WERI-Rb-1 (cell line): Measurements from ENCODE around the gene DGAT2.

Experiments
- DNase-seq: peaks from one replicate; pipeline ENCODE4 v3.0.0-alpha.2; 2020
- H3K27ac ChIP-seq: fragments of 250-450 bp; sonication (Bioruptor Pico); 2 replicates; pipeline ENCODE4 v1.5.1; 2020; ENCODE audit warnings: mild to moderate bottlenecking, moderate library complexity
- H3K27me3 ChIP-seq: fragments of 250-450 bp; sonication (Bioruptor Pico); 2 replicates; pipeline ENCODE4 v1.5.1; 2021; ENCODE audit warnings: mild to moderate bottlenecking, low read depth, moderate library complexity; ENCODE audit not compliant: insufficient read depth, severe bottlenecking
- H3K36me3 ChIP-seq: fragments of 250-450 bp; sonication (Bioruptor Pico); 2 replicates; pipeline ENCODE4 v1.5.1; 2020; ENCODE audit warnings: mild to moderate bottlenecking, moderate library complexity
- H3K4me3 ChIP-seq: 2 replicates; pipeline ENCODE4 v1.5.1; 2011; ENCODE audit warnings: low read depth, mild to moderate bottlenecking, control low read depth, low read length
- H3K9me3 ChIP-seq: fragments of 250-450 bp; sonication (Bioruptor Pico); 2 replicates; pipeline ENCODE4 v1.5.1; 2021; ENCODE audit warnings: mild to moderate bottlenecking, moderate library complexity; ENCODE audit not compliant: severe bottlenecking
- CTCF ChIP-seq: IDR thresholded peaks from 2 replicates; pipeline ENCODE4 v1.5.1; 2011; ENCODE audit warnings: low read depth, mild to moderate bottlenecking, control low read depth, inconsistent platforms, low read length

The DGAT2 gene

GRCh38 chr11:75762158-75762557 is 6.4 kb upstream of the DGAT2 start:
- no peaks in the 10 kb centered on the region for H3K27me3 ChIP-seq
- TF ChIP-seq CTCF: no peak
- H3K36me3 ChIP-seq: no peaks in the 10 kb centered on the region
- no peaks in the 10 kb centered on the region for H3K9me3 ChIP-seq
- no peak overlapping the region for H3K4me3 ChIP-seq
- H3K27ac ChIP-seq: no peak overlapping the region
- no peak for DNase-seq

GRCh38 chr11:75762885-75763284 is 5.7 kb upstream of the DGAT2 start:
- H3K27ac ChIP-seq: no peak overlapping the region

GRCh38 chr11:75763846-75764245 is 4.7 kb upstream of the DGAT2 start:
- no peak for DNase-seq
- H3K4me3 ChIP-seq: no peak overlapping the region
- H3K27me3 ChIP-seq: no peaks in the 10 kb centered on the region
- no peaks in the 10 kb centered on the region for H3K36me3 ChIP-seq
- peaks cover 7% of the 10 kb centered on the region for H3K9me3 ChIP-seq
- no peak for TF ChIP-seq CTCF
- no peak overlapping the region for H3K27ac ChIP-seq

More at GRCh38 chr11:75762885-75763284, 5.7 kb upstream of the DGAT2 start:
- Histone ChIP-seq H3K4me3 (no peak overlapping the region), H3K36me3 (no peaks in the 10 kb centered on the region), H3K27me3 (no peaks in the 10 kb centered on the region), H3K9me3 (peaks cover 4% of the 10 kb centered on the region)
- TF ChIP-seq CTCF: no peak
- no peak for DNase-seq

GRCh38 chr11:75765116-75765515 is 3.5 kb upstream of the DGAT2 start:
- no peaks in the 10 kb centered on the region for H3K27me3 ChIP-seq
- peaks cover 8% of the 10 kb centered on the region for H3K9me3 ChIP-seq
- DNase-seq: no peak
- H3K27ac ChIP-seq: no peak overlapping the region
- no peak for TF ChIP-seq CTCF
- no peak overlapping the region for H3K4me3 ChIP-seq
- no peaks in the 10 kb centered on the region for H3K36me3 ChIP-seq

GRCh38 chr11:75766443-75767227 is 1.9 kb upstream of the DGAT2 start:
- Histone ChIP-seq H3K27me3 (no peaks in the 10 kb centered on the region), H3K27ac (no peak overlapping the region), H3K4me3 (no peak overlapping the region), H3K9me3 (peaks cover 8% of the 10 kb centered on the region), H3K36me3 (no peaks in the 10 kb centered on the region)
- no peak for TF ChIP-seq CTCF
- no peak for DNase-seq

- H3K36me3 ChIP-seq: no peaks in the 10 kb centered on the region
- no peaks in the 10 kb centered on the region for H3K27me3 ChIP-seq
- no peak for TF ChIP-seq CTCF
- no peak overlapping the region for H3K4me3 ChIP-seq
- H3K9me3 ChIP-seq: peaks cover 8% of the 10 kb centered on the region
- no peak for DNase-seq
- no peak overlapping the region for H3K27ac ChIP-seq
Measured at GRCh38 chr11:75767228-75767572, 1.4 kb upstream of the DGAT2 start.
